ENCODE measurements around the gene RNF207.

The RNF207 gene

GRCh38 chr1:6205849-6206519 is at the start of gene RNF207:
RNF207 (plus strand) TSS chr1:6206119; CDS start chr1:6206536, 417 bp downstream.
- DNase-seq, result no peak

- no peak for DNase-seq
Observed at GRCh38 chr1:6157132-6157527, 48.8 kb upstream of the RNF207 start.

GRCh38 chr1:6157528-6158174 is 48.3 kb upstream of the RNF207 start:
- DNase-seq, result no peak

GRCh38 chr1:6158181-6158580 is 47.7 kb upstream of the RNF207 start:
- no peak for DNase-seq

GRCh38 chr1:6162341-6162740 is 43.6 kb upstream of the RNF207 start:
- no peak for DNase-seq

- DNase-seq, result no peak
Observed at GRCh38 chr1:6162773-6163172, 43.1 kb upstream of the RNF207 start.

GRCh38 chr1:6163191-6163972 is 42.5 kb upstream of the RNF207 start:
- no peak for DNase-seq

GRCh38 chr1:6163973-6164617 is 41.8 kb upstream of the RNF207 start:
- no peak for DNase-seq

- no peak for DNase-seq
Observed at GRCh38 chr1:6165027-6165426, 40.9 kb upstream of the RNF207 start.

GRCh38 chr1:6165441-6165985 is 40.4 kb upstream of the RNF207 start:
- DNase-seq, result no peak

GRCh38 chr1:6166221-6166620 is 39.7 kb upstream of the RNF207 start:
- DNase-seq, result no peak

- no peak for DNase-seq
Observed at GRCh38 chr1:6166655-6167390, 39.1 kb upstream of the RNF207 start.

GRCh38 chr1:6167391-6168303 is 38.3 kb upstream of the RNF207 start:
- no peak for DNase-seq

GRCh38 chr1:6168947-6169586 is 36.9 kb upstream of the RNF207 start:
- no peak for DNase-seq

- DNase-seq, result no peak
Observed at GRCh38 chr1:6170116-6170741, 35.7 kb upstream of the RNF207 start.

- no peak for DNase-seq
Observed at GRCh38 chr1:6170742-6171201, 35.1 kb upstream of the RNF207 start.

- DNase-seq, result no peak
Observed at GRCh38 chr1:6171548-6172124, 34.3 kb upstream of the RNF207 start.

GRCh38 chr1:6172549-6172948 is 33.4 kb upstream of the RNF207 start:
- DNase-seq, result no peak

- DNase-seq, result no peak
Observed at GRCh38 chr1:6174621-6175410, 31.1 kb upstream of the RNF207 start.

All from NK-92 treated with Interleukin-12 subunit alpha and Interleukin-12 subunit beta, amount 100 ng/mL, for 24 hours (cell line).